Astrocyte (in vitro differentiated cells and primary cell): ENCODE results near the gene EN1. TPM values are rescaled to one million over a fixed set of nuclear protein-coding genes. Genes with fewer than 3 reads are reported as not detected.

Experiments used
- DNase-seq: peaks from one replicate; pipeline ENCODE4 v3.0.0-alpha.2; 2010; ENCODE audit warnings: low read depth
- FAIRE-seq: peaks from 2 replicates; lab custom pipeline; 2011; peaks lifted over from hg19 to GRCh38; lab: Jason Lieb, UNC
- H2AFZ ChIP-seq: 2 replicates; pipeline ENCODE4 v1.6.0; 2012; ENCODE audit warnings: low read depth, low read length, inconsistent platforms
- H3K27ac ChIP-seq: 2 replicates; pipeline ENCODE4 v1.5.1; 2011; ENCODE audit warnings: low read depth, low read length, inconsistent platforms
- H3K27me3 ChIP-seq: 2 replicates; pipeline ENCODE4 v1.6.0; 2011; ENCODE audit warnings: low read length, inconsistent platforms; ENCODE audit not compliant: insufficient read depth
- H3K36me3 ChIP-seq: 2 replicates; pipeline ENCODE4 v1.5.1; 2011; ENCODE audit warnings: low read length, inconsistent platforms; ENCODE audit not compliant: insufficient read depth
- H3K4me1 ChIP-seq: 2 replicates; pipeline ENCODE4 v1.5.1; 2011; ENCODE audit warnings: low read length, inconsistent platforms; ENCODE audit not compliant: insufficient read depth
- H3K4me2 ChIP-seq: 2 replicates; pipeline ENCODE4 v1.6.0; 2012; ENCODE audit warnings: low read length, inconsistent platforms
- H3K4me3 ChIP-seq: 2 replicates; pipeline ENCODE4 v1.5.1; 2011; ENCODE audit warnings: low read depth, mild to moderate bottlenecking, low read length, inconsistent platforms; ENCODE audit not compliant: insufficient read depth
- H3K79me2 ChIP-seq: 2 replicates; pipeline ENCODE4 v1.6.0; 2012; ENCODE audit warnings: mild to moderate bottlenecking, low read length, inconsistent platforms; ENCODE audit not compliant: insufficient read depth
- H3K9ac ChIP-seq: 2 replicates; pipeline ENCODE4 v1.6.0; 2012; ENCODE audit warnings: mild to moderate bottlenecking, low read length, inconsistent platforms
- H3K9me3 ChIP-seq: 2 replicates; pipeline ENCODE4 v1.5.1; 2012; ENCODE audit warnings: low read depth, mild to moderate bottlenecking, low read length, inconsistent platforms; ENCODE audit not compliant: insufficient read depth
- H4K20me1 ChIP-seq: 2 replicates; pipeline ENCODE4 v1.6.0; 2012; ENCODE audit warnings: low read length, inconsistent platforms; ENCODE audit not compliant: insufficient read depth
- H3K27ac Mint-ChIP-seq: one replicate; pipeline ENCODE4 v1.8.0; 2021; ENCODE audit warnings: mild to moderate bottlenecking, mixed read lengths; ENCODE audit not compliant: unreplicated experiment
- H3K27me3 Mint-ChIP-seq: one replicate; pipeline ENCODE4 v1.8.0; 2021; ENCODE audit warnings: low read depth, mixed read lengths; ENCODE audit not compliant: unreplicated experiment
- H3K36me3 Mint-ChIP-seq: one replicate; pipeline ENCODE4 v1.8.0; 2021; ENCODE audit warnings: low read depth, mixed read lengths; ENCODE audit not compliant: unreplicated experiment
- H3K4me1 Mint-ChIP-seq: one replicate; pipeline ENCODE4 v1.8.0; 2021; ENCODE audit warnings: low read depth, mixed read lengths; ENCODE audit not compliant: unreplicated experiment
- H3K4me3 Mint-ChIP-seq: one replicate; pipeline ENCODE4 v1.8.0; 2021; ENCODE audit warnings: mild to moderate bottlenecking, moderate library complexity, mixed read lengths; ENCODE audit not compliant: unreplicated experiment
- H3K9me3 Mint-ChIP-seq: one replicate; pipeline ENCODE4 v1.8.0; 2021; ENCODE audit warnings: mild to moderate bottlenecking, mixed read lengths; ENCODE audit not compliant: unreplicated experiment
- CTCF ChIP-seq: IDR thresholded peaks from 2 replicates; pipeline ENCODE4 v1.5.1; 2011; ENCODE audit warnings: low read depth, mild to moderate bottlenecking, inconsistent platforms, low read length, moderate library complexity; ENCODE audit not compliant: insufficient read depth
- EZH2 ChIP-seq: IDR thresholded peaks from 2 replicates; pipeline ENCODE4 v1.6.1; 2012; ENCODE audit warnings: mild to moderate bottlenecking, low read length, inconsistent platforms; ENCODE audit not compliant: insufficient read depth
- total RNA-seq: library from RNA; stranded (reverse); gene quantifications from 2 replicates; pipeline ENCODE4 v1.2.1, GENCODE V29; 2021

The EN1 gene
- total RNA-seq, 1 donor from 2014 or later = 0.09 TPM

GRCh38 chr2:118834901-118835745, 12.3 kb downstream of the EN1 start:
- Mint-ChIP-seq H3K4me1 (no peaks in the 10 kb centered on the region), H3K36me3 (peaks cover 3% of the 10 kb centered on the region), H3K9me3 (peaks cover 11% of the 10 kb centered on the region), H3K4me3 (peak overlapping the region; percentile 72), H3K27ac (no peak overlapping the region), H3K27me3 (peaks cover 93% of the 10 kb centered on the region)
- H3K4me1 ChIP-seq = peaks cover 7% of the 10 kb centered on the region
- peak overlapping the region; percentile 51 for H3K9ac ChIP-seq
- no peak for DNase-seq
- no peaks in the 10 kb centered on the region for H3K9me3 ChIP-seq
- peak overlapping the region; percentile 77 for H2AFZ ChIP-seq
- TF ChIP-seq EZH2 (peak; percentile 37), CTCF (no peak)
- no peaks in the 10 kb centered on the region for H3K36me3 ChIP-seq
- peak overlapping the region; percentile 87 for H3K4me2 ChIP-seq
- H4K20me1 ChIP-seq = no peaks in the 10 kb centered on the region
- H3K4me3 ChIP-seq = peak overlapping the region; percentile 48
- H3K27ac ChIP-seq = no peak overlapping the region
- FAIRE-seq = no peak
- H3K27me3 ChIP-seq = peaks cover 61% of the 10 kb centered on the region
- H3K79me2 ChIP-seq = peaks cover 8% of the 10 kb centered on the region

GRCh38 chr2:118834440-118834810, 13.0 kb downstream of the EN1 start:
- no peak overlapping the region for H2AFZ ChIP-seq
- peaks cover 93% of the 10 kb centered on the region for H3K27me3 Mint-ChIP-seq
- FAIRE-seq (no peak), DNase-seq (no peak)
- H3K27ac Mint-ChIP-seq = no peak overlapping the region
- no peaks in the 10 kb centered on the region for H3K9me3 ChIP-seq
- peaks cover 54% of the 10 kb centered on the region for H3K27me3 ChIP-seq
- H3K4me3 Mint-ChIP-seq = peak overlapping the region; percentile 41
- no peak for TF ChIP-seq EZH2
- TF ChIP-seq CTCF = no peak
- peaks cover 8% of the 10 kb centered on the region for H3K9me3 Mint-ChIP-seq
- H3K4me1 Mint-ChIP-seq = no peaks in the 10 kb centered on the region
- H3K4me2 ChIP-seq = no peak overlapping the region
- H3K36me3 Mint-ChIP-seq = peaks cover 3% of the 10 kb centered on the region
- H3K4me1 ChIP-seq = peaks cover 7% of the 10 kb centered on the region
- no peaks in the 10 kb centered on the region for H4K20me1 ChIP-seq
- H3K79me2 ChIP-seq = peaks cover under 1% of the 10 kb centered on the region
- H3K27ac ChIP-seq = no peak overlapping the region
- H3K36me3 ChIP-seq = no peaks in the 10 kb centered on the region
- H3K9ac ChIP-seq = no peak overlapping the region
- H3K4me3 ChIP-seq = no peak overlapping the region
